Loucy (cell line): ENCODE results near the gene SLC44A1.

ENCODE experiments used
- H2AFZ ChIP-seq: fragments of 200-600 bp; sonication (generic); 2 replicates; pipeline ENCODE4 v1.6.0; 2016; ENCODE audit warnings: antibody characterized with exemption, mild to moderate bottlenecking, low read length, moderate library complexity
- H3F3A ChIP-seq: fragments of 200-600 bp; 2 replicates; pipeline ENCODE4 v1.6.0; 2016; ENCODE audit warnings: antibody characterized with exemption, low read depth, mild to moderate bottlenecking
- H3K27me3 ChIP-seq: fragments of 200-600 bp; sonication (generic); 2 replicates; pipeline ENCODE4 v1.6.1; 2014; ENCODE audit warnings: low read length, mild to moderate bottlenecking; ENCODE audit not compliant: insufficient read depth, poor library complexity, severe bottlenecking
- H3K36me3 ChIP-seq: fragments of 200-600 bp; sonication (generic); 2 replicates; pipeline ENCODE4 v1.6.1; 2016; ENCODE audit warnings: low read length; ENCODE audit not compliant: insufficient read depth
- H3K4me1 ChIP-seq: fragments of 200-600 bp; sonication (generic); 2 replicates; pipeline ENCODE4 v1.5.1; 2014; ENCODE audit warnings: low read length, mild to moderate bottlenecking; ENCODE audit not compliant: insufficient read depth, poor library complexity, severe bottlenecking
- H3K4me2 ChIP-seq: fragments of 200-600 bp; sonication (generic); 2 replicates; pipeline ENCODE4 v1.6.0; 2014; ENCODE audit warnings: antibody characterized with exemption, low read length, low read depth, mild to moderate bottlenecking; ENCODE audit not compliant: poor library complexity, severe bottlenecking
- H3K4me3 ChIP-seq: fragments of 200-600 bp; sonication (generic); 2 replicates; pipeline ENCODE4 v1.5.1; 2014; ENCODE audit warnings: low read length, mild to moderate bottlenecking, mixed read lengths; ENCODE audit not compliant: poor library complexity, severe bottlenecking
- H3K79me2 ChIP-seq: fragments of 200-600 bp; sonication (generic); 2 replicates; pipeline ENCODE4 v1.6.1; 2014; ENCODE audit warnings: low read length; ENCODE audit not compliant: insufficient read depth
- H3K9ac ChIP-seq: fragments of 200-600 bp; sonication (generic); 2 replicates; pipeline ENCODE4 v1.6.0; 2014; ENCODE audit warnings: mild to moderate bottlenecking, low read depth, low read length, moderate library complexity; ENCODE audit not compliant: poor library complexity, severe bottlenecking
- H3K9me2 ChIP-seq: fragments of 200-600 bp; sonication (generic); replicated peaks from 2 replicates; pipeline ENCODE4 v1.6.1; 2016; ENCODE audit warnings: low read depth, low read length, mixed read lengths
- H3K9me3 ChIP-seq: fragments of 200-600 bp; sonication (generic); 2 replicates; pipeline ENCODE4 v1.6.1; 2014; ENCODE audit warnings: mild to moderate bottlenecking, antibody characterized with exemption, low read length, low read depth; ENCODE audit not compliant: insufficient read depth
- H4K20me1 ChIP-seq: fragments of 200-600 bp; sonication (generic); 2 replicates; pipeline ENCODE4 v1.6.0; 2014; ENCODE audit warnings: antibody characterized with exemption, low read length, mild to moderate bottlenecking; ENCODE audit not compliant: insufficient read depth, poor library complexity, severe bottlenecking
- EZH2phosphoT487 ChIP-seq: fragments of 200-600 bp; IDR thresholded peaks from 2 replicates; pipeline ENCODE4 v1.6.1; 2018; ENCODE audit warnings: antibody characterized with exemption, mild to moderate bottlenecking, moderate library complexity, borderline replicate concordance
- TF ChIP-seq, protein P1 (sequence below): fragments of 200-600 bp; sonication (generic); conservative IDR thresholded peaks from 2 replicates; pipeline ENCODE4 v1.5.1; 2014; ENCODE audit warnings: mild to moderate bottlenecking, antibody characterized with exemption, low read length

SLC44A1 gene

DNA sequence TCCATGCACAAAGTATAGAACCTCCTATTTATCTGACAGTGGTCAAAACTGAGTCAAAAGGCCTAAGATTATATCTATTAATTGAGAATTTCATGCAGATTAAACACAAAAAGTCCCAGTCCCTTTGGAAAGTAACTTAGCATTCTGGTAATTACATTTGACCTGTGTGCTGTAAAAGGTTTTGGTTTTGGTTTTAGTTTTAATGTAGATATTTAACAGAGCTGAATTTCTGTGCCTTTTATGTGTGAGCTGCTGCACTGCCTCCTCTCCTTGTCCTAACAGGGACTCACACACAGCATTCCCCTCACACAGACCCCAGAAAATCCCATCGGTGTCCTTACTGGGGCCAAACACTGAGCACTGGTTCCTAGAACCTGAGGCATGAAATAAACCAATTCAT is 172.4 kb downstream of the SLC44A1 start:
- Histone ChIP-seq H3K4me2 (no peak overlapping the region), H3K9ac (no peak overlapping the region), H3K4me3 (no peak overlapping the region), H3K9me2 (no peaks in the 10 kb centered on the region), H3F3A (no peaks in the 10 kb centered on the region), H3K27me3 (no peaks in the 10 kb centered on the region), H3K4me1 (peaks cover 25% of the 10 kb centered on the region), H3K36me3 (no peaks in the 10 kb centered on the region), H3K9me3 (no peaks in the 10 kb centered on the region), H3K79me2 (no peaks in the 10 kb centered on the region), H2AFZ (no peak overlapping the region), H4K20me1 (no peaks in the 10 kb centered on the region)
- TF ChIP-seq EZH2phosphoT487, result no peak
- TF ChIP-seq, protein P1, sequence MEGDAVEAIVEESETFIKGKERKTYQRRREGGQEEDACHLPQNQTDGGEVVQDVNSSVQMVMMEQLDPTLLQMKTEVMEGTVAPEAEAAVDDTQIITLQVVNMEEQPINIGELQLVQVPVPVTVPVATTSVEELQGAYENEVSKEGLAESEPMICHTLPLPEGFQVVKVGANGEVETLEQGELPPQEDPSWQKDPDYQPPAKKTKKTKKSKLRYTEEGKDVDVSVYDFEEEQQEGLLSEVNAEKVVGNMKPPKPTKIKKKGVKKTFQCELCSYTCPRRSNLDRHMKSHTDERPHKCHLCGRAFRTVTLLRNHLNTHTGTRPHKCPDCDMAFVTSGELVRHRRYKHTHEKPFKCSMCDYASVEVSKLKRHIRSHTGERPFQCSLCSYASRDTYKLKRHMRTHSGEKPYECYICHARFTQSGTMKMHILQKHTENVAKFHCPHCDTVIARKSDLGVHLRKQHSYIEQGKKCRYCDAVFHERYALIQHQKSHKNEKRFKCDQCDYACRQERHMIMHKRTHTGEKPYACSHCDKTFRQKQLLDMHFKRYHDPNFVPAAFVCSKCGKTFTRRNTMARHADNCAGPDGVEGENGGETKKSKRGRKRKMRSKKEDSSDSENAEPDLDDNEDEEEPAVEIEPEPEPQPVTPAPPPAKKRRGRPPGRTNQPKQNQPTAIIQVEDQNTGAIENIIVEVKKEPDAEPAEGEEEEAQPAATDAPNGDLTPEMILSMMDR, result no peak

DNA sequence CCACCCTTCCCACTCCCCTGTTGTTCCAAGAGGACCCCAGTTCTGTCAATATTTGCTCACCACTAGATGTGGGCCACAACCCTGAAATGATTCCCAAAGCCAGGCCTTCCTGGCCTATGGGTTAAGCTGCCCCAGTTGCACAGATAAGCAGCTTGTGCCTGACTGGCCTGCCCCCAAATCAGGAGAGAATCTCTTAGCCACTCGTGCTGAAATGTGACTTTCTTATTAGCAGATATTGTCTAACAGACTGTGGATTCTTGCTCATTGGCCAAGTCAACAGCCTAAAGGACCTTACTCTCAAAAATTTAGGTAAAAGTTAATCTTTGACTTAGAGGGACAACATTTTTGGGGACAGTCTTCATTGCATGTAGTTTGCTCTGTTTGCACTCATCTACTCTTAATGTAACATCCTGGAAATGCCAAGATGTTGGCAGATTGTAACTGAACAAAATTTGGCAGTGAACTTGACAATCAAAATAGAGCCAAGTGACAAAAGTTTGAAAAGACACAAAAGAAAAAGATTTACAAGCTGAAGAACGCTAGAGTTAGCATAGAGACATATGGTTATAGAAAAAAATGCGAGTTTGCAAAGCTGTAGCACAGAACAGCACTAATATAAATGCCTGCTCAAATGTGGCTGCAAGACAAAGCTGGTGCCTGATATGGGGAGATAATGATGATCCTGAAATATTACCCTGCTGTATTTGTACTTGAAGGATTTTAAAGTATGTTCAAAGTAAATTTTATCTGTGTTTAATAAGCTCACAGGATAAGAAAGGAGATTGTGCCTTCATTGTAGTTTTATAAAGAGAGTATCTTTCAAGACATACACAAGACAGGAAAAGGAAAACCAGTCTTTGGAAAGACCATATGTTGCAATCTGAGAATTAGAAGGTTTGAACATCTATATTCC is 174.4 kb downstream of the SLC44A1 start:
- no peaks in the 10 kb centered on the region for H3F3A ChIP-seq
- H3K4me1 ChIP-seq, result peaks cover 14% of the 10 kb centered on the region
- no peaks in the 10 kb centered on the region for H3K9me3 ChIP-seq
- H3K27me3 ChIP-seq, result no peaks in the 10 kb centered on the region
- H2AFZ ChIP-seq, result no peak overlapping the region
- H3K4me2 ChIP-seq, result no peak overlapping the region
- H3K9me2 ChIP-seq, result no peaks in the 10 kb centered on the region
- H3K4me3 ChIP-seq, result no peak overlapping the region
- H3K79me2 ChIP-seq, result no peaks in the 10 kb centered on the region
- no peak overlapping the region for H3K9ac ChIP-seq
- no peaks in the 10 kb centered on the region for H4K20me1 ChIP-seq
- no peak for TF ChIP-seq EZH2phosphoT487
- TF ChIP-seq, protein P1, result no peak
- no peaks in the 10 kb centered on the region for H3K36me3 ChIP-seq

DNA sequence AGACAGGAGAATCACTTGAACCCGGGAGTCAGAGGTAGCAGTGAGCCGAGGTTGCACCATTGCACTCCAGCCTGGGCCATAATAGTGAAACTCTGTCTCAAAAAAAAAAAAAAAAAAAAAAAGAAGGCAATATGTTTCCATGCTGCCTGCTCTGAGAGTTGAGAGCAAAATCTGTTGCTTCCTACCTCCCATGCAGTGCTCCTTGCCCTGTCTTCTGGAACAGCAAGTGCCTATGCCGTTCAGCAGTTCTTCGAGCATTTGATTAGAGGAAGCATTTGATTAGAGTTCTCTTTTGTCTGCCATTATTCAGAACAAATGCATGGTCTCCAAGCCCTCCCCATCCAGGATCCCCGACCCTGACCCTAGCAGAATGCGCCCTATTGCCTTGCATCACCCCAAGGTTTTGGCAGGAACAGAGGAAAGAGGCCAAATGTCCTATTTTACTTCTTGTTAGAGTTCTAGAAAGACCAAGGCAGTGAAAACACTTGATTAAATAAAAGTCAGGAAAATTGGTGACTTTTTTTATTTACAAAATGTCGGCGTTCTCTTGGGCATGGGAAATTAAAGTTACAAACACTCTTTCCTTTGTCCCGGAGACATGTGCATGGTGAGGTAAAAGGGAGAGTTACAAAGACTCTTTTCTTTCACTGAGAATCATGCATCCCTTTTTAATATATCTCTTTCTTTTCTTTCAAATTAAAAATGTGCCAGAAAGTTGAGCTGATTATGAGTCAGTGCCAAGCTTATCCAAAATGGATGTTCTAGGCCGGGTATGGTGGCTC is 175.6 kb downstream of the SLC44A1 start:
- no peak overlapping the region for H3K9ac ChIP-seq
- H3K36me3 ChIP-seq, result no peaks in the 10 kb centered on the region
- no peak overlapping the region for H3K4me3 ChIP-seq
- no peaks in the 10 kb centered on the region for H4K20me1 ChIP-seq
- no peaks in the 10 kb centered on the region for H3K9me3 ChIP-seq
- no peaks in the 10 kb centered on the region for H3K79me2 ChIP-seq
- TF ChIP-seq, protein P1, result no peak
- no peak for TF ChIP-seq EZH2phosphoT487
- no peaks in the 10 kb centered on the region for H3K9me2 ChIP-seq
- no peaks in the 10 kb centered on the region for H3K27me3 ChIP-seq
- no peaks in the 10 kb centered on the region for H3F3A ChIP-seq
- H3K4me2 ChIP-seq, result no peak overlapping the region
- no peak overlapping the region for H2AFZ ChIP-seq
- H3K4me1 ChIP-seq, result peaks cover 8% of the 10 kb centered on the region
